Memory B cell (primary cell): ENCODE measurements around the gene IST1.
"Not testable (repeated sequence)": the region's sequence is repeated elsewhere in the genome, so short reads cannot be mapped to it uniquely, and the experiment has no call there.

Source experiments
- ATAC-seq: fragments of 150-1000 bp; cut with Tn5 transposase; 2 replicates; pipeline ENCODE4 v1.10.0; 2021; ENCODE audit warnings: low read depth, mild to moderate bottlenecking, moderate library complexity
- DNase-seq, 2 donors: peaks; one replicate each; pipeline ENCODE4 v3.0.0; 2022; ENCODE audit warnings: low spot score in 2 of 2
- H3K27ac Mint-ChIP-seq: one replicate; pipeline ENCODE4 v1.8.0; 2022; ENCODE audit warnings: mild to moderate bottlenecking, moderate library complexity, mixed read lengths
- H3K27me3 Mint-ChIP-seq: one replicate; pipeline ENCODE4 v1.8.0; 2022; ENCODE audit warnings: mixed read lengths
- H3K36me3 Mint-ChIP-seq: one replicate; pipeline ENCODE4 v1.8.0; 2022; ENCODE audit warnings: mild to moderate bottlenecking, mixed read lengths
- H3K4me1 Mint-ChIP-seq: one replicate; pipeline ENCODE4 v1.8.0; 2022; ENCODE audit warnings: mixed read lengths
- H3K4me3 Mint-ChIP-seq: one replicate; pipeline ENCODE4 v1.8.0; 2022; ENCODE audit warnings: mild to moderate bottlenecking, moderate library complexity, mixed read lengths
- H3K9me3 Mint-ChIP-seq: one replicate; pipeline ENCODE4 v1.8.0; 2022; ENCODE audit warnings: mixed read lengths

Gene IST1

DNA sequence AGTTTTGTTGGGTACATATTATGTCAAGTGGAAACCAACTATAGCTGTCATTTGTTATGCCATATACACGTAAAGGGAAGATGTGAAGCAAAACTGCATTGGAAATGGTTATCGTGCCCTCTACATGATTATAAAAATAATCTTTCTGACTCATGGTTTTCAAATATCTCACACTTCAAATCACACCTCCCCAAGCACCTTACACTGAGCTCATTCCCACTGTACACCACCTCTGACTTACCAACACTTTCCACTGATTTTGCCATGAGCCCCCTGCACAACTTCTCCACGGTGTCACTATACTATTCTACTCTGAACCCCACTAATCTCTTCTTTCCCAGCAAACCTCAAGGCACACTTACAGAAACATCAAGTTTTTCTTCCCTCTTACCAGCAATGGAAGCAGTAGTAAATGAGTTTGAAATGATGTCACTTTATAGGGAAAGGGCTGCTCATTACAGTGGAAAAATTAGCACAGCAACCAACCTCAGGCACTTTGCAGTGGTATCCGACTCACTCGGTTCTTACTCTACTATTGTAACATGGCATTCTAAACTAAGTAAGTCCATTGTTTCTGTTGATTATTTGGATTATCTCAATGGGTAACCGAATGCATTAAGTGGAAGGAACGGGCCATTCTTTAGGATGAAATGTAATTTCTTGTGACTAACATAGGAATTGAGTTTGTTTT is 30.0 kb upstream of the IST1 start:
- H3K27ac Mint-ChIP-seq: peak overlapping the region; percentile 14
- ATAC-seq: no peak

DNA sequence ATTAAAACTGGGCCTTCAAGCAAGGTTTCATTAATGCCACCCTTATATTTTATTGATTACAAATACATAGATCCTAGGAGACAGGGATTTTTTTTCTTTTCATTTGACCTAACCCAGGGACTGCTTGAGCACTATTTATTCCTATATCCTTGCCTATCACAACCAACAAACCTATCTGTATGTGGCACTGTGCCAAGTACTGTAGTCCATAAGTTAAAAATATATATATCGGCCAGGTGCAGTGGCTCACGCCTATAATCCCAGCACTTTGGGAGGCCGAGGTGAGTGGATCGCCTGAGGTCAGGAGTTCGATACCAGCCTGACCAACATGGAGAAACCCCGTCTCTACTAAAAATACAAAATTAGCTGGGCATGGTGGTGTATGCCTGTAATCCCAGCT is 28.2 kb upstream of the IST1 start:
- not testable (repeated sequence) for DNase-seq, H3K27ac Mint-ChIP-seq, H3K9me3 Mint-ChIP-seq, H3K4me1 Mint-ChIP-seq, H3K27me3 Mint-ChIP-seq, H3K4me3 Mint-ChIP-seq, ATAC-seq
- peaks cover 27% of the 10 kb centered on the region for H3K36me3 Mint-ChIP-seq

More for the DNA sequence above, 30.0 kb upstream of the IST1 start:
- peaks cover 5% of the 10 kb centered on the region for H3K4me1 Mint-ChIP-seq
- H3K4me3 Mint-ChIP-seq: no peak overlapping the region
- peaks cover 32% of the 10 kb centered on the region for H3K36me3 Mint-ChIP-seq
- no peaks in the 10 kb centered on the region for H3K9me3 Mint-ChIP-seq
- no peak for DNase-seq
- H3K27me3 Mint-ChIP-seq: no peaks in the 10 kb centered on the region

DNA sequence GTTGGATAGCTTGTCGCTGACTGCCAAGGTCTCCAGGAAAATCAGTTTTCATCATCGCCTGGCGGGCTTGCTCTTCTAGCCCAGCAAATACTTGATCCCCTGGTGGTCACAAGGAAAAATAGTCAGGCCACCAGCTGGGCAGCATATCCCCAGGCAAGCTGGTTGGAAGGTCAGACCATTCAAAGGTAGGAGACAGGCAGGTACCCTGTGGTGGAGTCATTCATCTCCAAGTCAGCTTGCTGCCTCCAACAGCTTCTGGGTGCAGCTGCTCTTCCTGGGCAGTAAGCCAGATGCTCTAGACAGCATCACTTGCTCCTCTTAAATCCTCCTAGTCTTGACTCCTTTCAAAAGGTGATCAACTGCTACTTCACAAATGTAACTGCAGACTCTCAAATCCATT is 27.4 kb upstream of the IST1 start:
- Mint-ChIP-seq H3K27me3 (no peaks in the 10 kb centered on the region), H3K36me3 (peaks cover 27% of the 10 kb centered on the region), H3K4me1 (peaks cover 5% of the 10 kb centered on the region), H3K4me3 (no peak overlapping the region), H3K27ac (no peak overlapping the region), H3K9me3 (no peaks in the 10 kb centered on the region)
- ATAC-seq: no peak
- no peak for DNase-seq

DNA sequence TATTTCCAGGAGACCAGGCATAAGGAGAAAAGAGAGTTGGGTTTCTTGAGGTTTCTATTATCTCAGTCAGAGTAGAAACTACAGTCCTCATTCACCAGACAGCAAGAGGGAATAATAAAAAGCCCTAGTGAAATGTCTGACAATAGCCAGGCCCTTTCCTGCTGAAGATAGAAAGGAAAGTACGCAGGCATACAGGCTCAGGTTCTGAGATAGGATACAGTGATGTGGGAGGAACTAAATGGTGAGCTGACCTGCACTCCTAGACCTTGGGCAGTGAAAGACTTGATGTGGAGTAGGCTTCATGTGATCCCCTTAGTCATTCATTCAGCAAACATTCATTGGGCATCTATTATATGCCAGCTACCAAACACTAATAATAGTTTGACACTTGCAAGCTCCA is 26.2 kb upstream of the IST1 start:
- Mint-ChIP-seq H3K4me3 (no peak overlapping the region), H3K4me1 (peaks cover 5% of the 10 kb centered on the region), H3K27ac (no peak overlapping the region), H3K27me3 (no peaks in the 10 kb centered on the region), H3K36me3 (peaks cover 23% of the 10 kb centered on the region), H3K9me3 (no peaks in the 10 kb centered on the region)
- no peak for DNase-seq
- no peak for ATAC-seq

DNA sequence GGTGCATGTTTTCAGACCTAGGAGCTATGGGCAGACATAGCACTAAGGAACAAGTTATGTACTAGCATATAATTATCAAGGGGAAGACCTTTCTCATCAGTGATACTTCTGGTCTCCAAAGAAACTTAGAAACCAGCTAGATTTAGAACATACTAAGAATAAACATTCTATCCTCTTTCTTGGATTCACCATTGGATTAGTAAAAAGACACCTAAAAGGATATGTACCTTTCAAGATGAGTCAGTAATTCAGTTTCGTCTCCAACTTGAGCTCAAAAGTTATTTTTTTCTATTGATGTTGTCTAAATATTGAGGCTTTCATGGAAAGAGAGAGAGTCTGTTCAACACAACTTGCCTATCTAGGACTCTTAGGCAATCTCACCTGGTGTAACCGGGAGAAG is 24.5 kb upstream of the IST1 start:
- H3K36me3 Mint-ChIP-seq: peaks cover 20% of the 10 kb centered on the region
- H3K27me3 Mint-ChIP-seq: no peaks in the 10 kb centered on the region
- no peak for DNase-seq
- no peak overlapping the region for H3K27ac Mint-ChIP-seq
- no peak overlapping the region for H3K4me3 Mint-ChIP-seq
- no peaks in the 10 kb centered on the region for H3K9me3 Mint-ChIP-seq
- H3K4me1 Mint-ChIP-seq: peaks cover 5% of the 10 kb centered on the region
- no peak for ATAC-seq

DNA sequence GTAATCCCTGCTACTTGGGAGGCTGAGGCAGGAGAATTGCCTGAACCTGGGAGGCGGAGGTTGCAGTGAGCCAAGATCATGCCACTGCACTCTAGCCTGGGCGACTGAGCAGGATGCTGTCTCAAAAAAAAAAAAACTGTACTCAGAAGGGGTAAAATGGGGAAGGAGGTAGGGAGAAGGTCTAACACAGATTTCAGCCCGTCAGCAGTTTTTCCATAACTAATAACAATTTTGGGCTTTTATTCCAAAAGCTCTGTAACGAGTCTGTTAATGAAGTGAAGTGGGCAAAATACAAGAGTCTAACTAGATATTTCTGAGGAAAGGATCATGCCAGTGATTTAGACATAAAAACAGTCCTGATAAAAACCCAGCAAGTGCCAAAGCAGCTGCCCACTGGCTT is 22.1 kb upstream of the IST1 start:
- Mint-ChIP-seq H3K27me3 (no peaks in the 10 kb centered on the region), H3K27ac (no peak overlapping the region), H3K36me3 (peaks cover 18% of the 10 kb centered on the region), H3K9me3 (no peaks in the 10 kb centered on the region), H3K4me3 (no peak overlapping the region), H3K4me1 (peaks cover 7% of the 10 kb centered on the region)
- no peak for ATAC-seq
- DNase-seq: no peak

DNA sequence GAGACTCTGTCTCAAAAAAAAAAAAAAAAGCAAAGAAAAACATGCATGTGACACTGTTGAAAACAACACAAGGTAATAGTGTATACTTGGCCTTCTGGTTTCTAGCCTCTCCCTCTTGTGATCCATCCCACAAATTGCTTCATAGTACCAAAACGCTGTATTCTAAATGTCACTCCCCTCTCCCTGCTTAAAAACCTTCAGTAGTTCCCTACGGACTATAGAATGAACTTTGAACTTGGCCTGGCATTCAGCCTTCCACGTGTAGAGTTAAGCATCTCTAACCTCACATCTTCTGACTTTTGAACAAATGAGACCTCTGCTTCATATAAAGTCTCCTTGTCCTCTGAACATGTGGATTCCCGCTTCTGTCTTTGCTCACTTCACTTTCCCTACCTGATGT is 16.4 kb upstream of the IST1 start:
- H3K4me1 Mint-ChIP-seq: peaks cover 26% of the 10 kb centered on the region
- H3K4me3 Mint-ChIP-seq: no peak overlapping the region
- H3K27me3 Mint-ChIP-seq: no peaks in the 10 kb centered on the region
- no peaks in the 10 kb centered on the region for H3K9me3 Mint-ChIP-seq
- no peak overlapping the region for H3K27ac Mint-ChIP-seq
- H3K36me3 Mint-ChIP-seq: peaks cover 23% of the 10 kb centered on the region
- no peak for ATAC-seq
- no peak for DNase-seq

DNA sequence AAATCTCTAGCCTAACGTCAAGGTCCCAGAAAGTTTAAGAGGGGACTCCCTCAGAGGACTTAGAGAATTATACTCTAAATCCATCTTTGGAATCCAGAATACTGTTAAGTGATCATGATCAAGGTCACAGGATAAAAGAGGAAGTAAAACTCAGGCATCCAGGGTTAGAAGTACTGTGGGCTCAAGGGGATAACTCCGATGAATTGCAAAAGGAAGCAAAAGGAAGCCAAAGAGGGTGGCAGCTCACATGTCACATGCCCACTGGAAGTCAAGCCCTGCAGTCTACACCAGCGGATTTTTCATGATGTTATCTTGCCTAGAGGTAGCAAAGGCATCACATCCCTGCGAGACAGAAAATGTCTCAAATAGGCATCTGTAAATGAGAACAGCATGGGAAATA is 15.2 kb upstream of the IST1 start:
- Mint-ChIP-seq H3K4me3 (no peak overlapping the region), H3K27me3 (no peaks in the 10 kb centered on the region), H3K4me1 (peaks cover 31% of the 10 kb centered on the region), H3K36me3 (peaks cover 21% of the 10 kb centered on the region), H3K27ac (peak overlapping the region; percentile 81), H3K9me3 (no peaks in the 10 kb centered on the region)
- ATAC-seq (no peak), DNase-seq (no peak)

DNA sequence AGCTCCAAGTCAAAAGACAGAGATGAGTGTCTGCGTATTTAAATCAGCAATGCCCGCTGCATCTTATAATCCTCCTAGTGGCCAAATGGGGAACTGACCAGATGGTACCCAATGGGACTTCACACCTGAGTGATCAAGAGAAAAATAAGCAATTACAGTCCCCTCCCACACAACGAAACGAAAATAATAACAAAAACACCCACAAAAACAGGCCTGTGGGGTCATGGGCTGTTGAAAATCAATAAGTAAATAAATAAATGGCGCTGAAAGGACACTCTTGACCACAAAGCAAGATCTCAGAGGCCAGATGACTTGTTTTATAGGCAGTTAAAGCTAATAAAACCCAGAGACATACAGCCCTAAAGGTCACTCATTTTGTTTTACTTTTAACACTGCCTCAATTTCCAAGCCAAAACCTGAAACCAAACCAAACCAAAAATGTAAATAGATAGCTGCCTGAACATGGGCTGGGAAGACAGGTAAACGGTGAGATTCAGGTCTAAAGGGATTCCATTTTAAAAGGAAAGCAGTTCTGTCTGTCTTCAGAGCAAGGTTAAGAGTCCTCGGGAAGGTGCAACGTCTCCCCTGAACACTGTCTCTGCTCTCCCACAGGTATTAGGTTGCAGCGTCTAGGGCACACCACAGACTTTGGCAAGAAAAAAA is 12.7 kb upstream of the IST1 start:
- DNase-seq (peak; percentile 81 to 93), ATAC-seq (peak; percentile 53)
- Mint-ChIP-seq H3K4me1 (peaks cover 34% of the 10 kb centered on the region), H3K27me3 (no peaks in the 10 kb centered on the region), H3K9me3 (no peaks in the 10 kb centered on the region), H3K36me3 (peaks cover 13% of the 10 kb centered on the region), H3K4me3 (peak overlapping the region; percentile 92), H3K27ac (peak overlapping the region; percentile 96)

DNA sequence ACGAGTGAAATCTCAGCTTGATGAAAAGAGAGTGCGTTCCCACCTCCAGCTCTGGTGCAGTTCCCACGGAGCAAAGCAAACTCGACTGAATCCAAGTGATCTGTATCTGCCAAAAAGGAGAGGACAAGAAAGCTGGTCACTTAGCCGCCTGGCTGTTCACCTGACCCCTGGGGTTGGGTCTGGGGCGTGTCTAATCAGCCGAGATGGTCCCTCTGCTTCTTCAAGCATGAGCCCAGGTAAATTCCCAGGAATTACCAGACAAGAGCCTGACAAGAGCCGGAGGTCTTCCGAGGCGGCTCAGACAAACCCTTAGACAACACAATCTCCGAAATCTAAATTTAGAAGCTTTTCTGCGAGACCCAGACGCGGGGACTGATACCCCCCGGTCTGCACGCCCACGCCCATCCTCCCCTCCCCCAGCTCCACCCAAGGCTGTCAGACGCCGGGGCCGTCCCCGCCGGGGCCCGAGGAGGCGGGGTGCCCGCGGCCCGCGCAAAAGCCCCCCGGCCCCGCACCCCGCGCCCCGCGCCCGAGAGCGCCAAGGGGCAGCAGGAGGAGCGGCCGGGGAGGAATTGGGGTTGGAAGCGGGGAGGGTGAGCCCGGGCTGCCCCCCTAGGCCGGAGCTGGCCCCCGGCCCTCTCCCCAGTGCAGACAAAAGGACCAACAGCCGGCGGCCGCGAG is 12.0 kb upstream of the IST1 start:
- Mint-ChIP-seq H3K36me3 (peaks cover 13% of the 10 kb centered on the region), H3K27ac (peak overlapping the region; percentile 96), H3K4me3 (peak overlapping the region; percentile 92), H3K4me1 (peaks cover 34% of the 10 kb centered on the region), H3K9me3 (no peaks in the 10 kb centered on the region), H3K27me3 (no peaks in the 10 kb centered on the region)
- ATAC-seq: peak; percentile 38
- DNase-seq: peak; percentile 47 to 60

DNA sequence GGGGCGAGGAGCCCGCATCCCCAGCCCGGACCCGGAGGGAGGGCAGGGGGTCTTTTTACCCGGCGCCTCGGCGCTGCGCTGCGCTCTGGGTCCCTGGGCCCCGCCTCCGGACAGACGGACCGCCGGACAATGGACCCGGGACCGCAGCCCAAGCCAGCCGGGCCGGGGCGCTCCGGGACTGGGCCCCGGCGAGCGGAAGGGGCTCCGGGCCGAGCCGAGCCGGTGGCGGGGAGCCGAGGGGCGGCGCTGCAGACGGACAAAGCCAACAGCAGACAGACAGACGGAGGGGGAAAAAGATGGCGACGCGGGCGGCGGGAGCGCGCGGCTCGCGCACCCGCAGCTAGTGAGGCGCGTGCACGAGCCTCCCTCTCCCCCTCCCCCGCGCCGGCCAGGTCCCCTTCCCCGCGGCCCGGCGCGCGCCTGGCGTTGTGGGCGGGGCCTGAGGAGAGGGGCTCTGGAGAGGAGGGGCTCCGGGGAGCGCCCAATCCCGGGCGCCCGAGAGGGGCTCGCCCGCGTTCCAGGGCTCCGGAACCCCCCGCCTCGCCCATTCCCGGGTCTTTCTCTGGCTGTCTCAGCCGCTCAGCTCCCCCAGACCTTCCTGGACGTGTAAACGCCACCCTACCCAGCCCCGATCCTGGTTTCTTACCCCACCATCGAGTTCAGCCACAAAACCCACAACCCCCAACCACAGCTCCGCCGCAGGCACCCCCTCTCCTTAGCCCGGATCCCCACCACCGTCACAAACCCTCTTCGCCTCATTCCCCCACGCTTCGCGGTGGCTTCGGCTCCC is 11.3 kb upstream of the IST1 start, which contains the start of gene ZNF821:
Gene ZNF821 (minus strand): TSS at position 334 of the 790 bp plus-strand sequence. CDS start 4,236 bp downstream, outside the sequence.
- H3K4me3 Mint-ChIP-seq: peak within 1 kb of the TSS; percentile 100
- H3K36me3 Mint-ChIP-seq: peaks cover 10% of the 10 kb centered on the region
- no peaks in the 10 kb centered on the region for H3K27me3 Mint-ChIP-seq
- DNase-seq (peak; percentile 71 to 76), ATAC-seq (peak; percentile 57)
- H3K9me3 Mint-ChIP-seq: no peaks in the 10 kb centered on the region
- H3K4me1 Mint-ChIP-seq: peaks cover 31% of the 10 kb centered on the region
- peak within 1 kb of the TSS; percentile 97 for H3K27ac Mint-ChIP-seq

DNA sequence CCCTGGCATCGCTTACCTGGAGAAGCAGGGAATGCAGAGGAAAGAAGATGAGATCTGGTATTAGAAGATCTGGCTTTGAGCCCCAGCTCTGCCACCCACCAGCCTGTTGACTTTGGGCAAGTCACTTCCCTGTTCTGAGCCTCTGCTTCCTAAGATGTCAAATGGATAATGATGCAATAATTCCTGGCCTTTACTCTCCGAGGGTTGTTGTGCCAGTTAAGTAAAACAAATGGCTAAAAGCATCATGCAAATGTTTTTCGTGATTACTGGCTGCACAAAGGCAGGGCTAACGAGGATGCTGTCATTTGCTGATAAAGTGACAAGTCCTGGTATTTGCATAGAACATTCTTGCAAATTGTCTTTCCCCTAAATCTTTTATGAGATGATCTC is 10.1 kb upstream of the IST1 start:
- peaks cover 26% of the 10 kb centered on the region for H3K4me1 Mint-ChIP-seq
- no peaks in the 10 kb centered on the region for H3K9me3 Mint-ChIP-seq
- ATAC-seq (peak; percentile 10), DNase-seq (no peak)
- no peaks in the 10 kb centered on the region for H3K27me3 Mint-ChIP-seq
- peaks cover under 1% of the 10 kb centered on the region for H3K36me3 Mint-ChIP-seq
- peak overlapping the region; percentile 100 for H3K4me3 Mint-ChIP-seq
- peak overlapping the region; percentile 97 for H3K27ac Mint-ChIP-seq

DNA sequence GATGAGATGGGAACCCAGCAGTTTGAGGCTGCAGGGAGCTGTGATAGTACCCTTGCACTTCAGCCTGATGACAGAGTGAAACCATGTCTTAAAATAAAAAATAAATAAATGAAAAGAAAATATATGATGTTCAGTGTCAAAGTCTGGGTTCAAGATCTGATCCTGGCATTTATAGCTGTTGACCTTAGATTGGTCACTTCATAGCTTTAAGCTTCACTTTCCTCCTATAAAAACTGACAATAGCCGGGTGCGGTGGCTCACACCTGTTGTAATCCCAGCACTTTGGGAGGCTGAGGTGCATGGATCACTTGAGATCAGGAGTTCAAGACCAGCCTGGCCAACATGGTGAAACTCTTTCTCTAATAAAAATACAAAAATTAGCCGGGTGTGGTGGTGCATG is 6.2 kb upstream of the IST1 start:
- H3K27me3 Mint-ChIP-seq: no peaks in the 10 kb centered on the region
- H3K36me3 Mint-ChIP-seq: no peaks in the 10 kb centered on the region
- DNase-seq (no peak), ATAC-seq (no peak)
- H3K27ac Mint-ChIP-seq: no peak overlapping the region
- peaks cover 13% of the 10 kb centered on the region for H3K4me1 Mint-ChIP-seq
- H3K4me3 Mint-ChIP-seq: no peak overlapping the region
- no peaks in the 10 kb centered on the region for H3K9me3 Mint-ChIP-seq

DNA sequence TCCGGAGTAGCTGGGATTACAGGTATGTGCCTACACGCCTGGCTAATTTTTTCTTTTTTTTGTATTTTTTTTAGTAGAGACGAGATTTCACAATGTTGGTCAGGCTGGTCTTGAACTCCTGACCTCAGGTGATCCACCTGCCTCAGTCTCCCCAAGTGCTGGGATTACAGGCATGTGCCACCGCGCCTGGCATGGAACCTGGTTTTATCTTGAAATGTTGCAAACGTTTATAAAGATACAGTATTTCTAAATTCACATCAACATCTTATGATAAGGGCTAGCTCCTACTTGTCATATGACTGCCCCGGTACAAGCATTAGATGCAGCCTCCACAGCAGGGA is 1.5 kb upstream of the IST1 start:
- ATAC-seq: no peak
- peaks cover 7% of the 10 kb centered on the region for H3K4me1 Mint-ChIP-seq
- no peak for DNase-seq

More for the DNA sequence above, 1.5 kb upstream of the IST1 start:
- Mint-ChIP-seq H3K27me3 (no peaks in the 10 kb centered on the region), H3K4me3 (peak overlapping the region; percentile 94), H3K36me3 (no peaks in the 10 kb centered on the region), H3K9me3 (no peaks in the 10 kb centered on the region), H3K27ac (peak overlapping the region; percentile 97)
